GM12801 (cell line): Measurements from ENCODE around the gene CRIP2.

Experiments
- TF ChIP-seq, protein P1 (sequence below): IDR thresholded peaks from one replicate; pipeline ENCODE4 v1.5.1; 2011; ENCODE audit warnings: control low read depth; ENCODE audit not compliant: insufficient read length; ENCODE audit errors: extremely low read depth

CRIP2 gene

DNA sequence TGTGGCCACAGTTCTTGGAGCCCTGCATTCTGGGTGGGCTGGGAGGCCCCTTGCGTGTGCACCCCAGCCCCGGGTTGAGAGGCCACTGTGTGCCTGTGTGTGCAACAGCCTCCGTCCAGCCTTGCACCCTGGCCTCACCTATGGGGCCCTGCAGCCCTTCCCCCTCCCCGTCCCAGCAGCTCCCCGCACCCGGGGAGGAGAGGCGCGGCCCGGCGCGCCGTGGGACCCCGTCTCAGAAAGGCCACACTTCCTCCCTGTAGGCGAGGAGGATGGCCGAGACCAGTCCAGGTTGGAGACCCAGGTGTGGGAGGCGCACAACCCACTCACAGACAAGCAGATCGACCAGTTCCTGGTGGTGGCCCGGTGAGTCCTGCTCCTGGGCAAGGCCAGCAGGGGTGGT is 16.6 kb upstream of the CRIP2 start:
- TF ChIP-seq, protein P1, sequence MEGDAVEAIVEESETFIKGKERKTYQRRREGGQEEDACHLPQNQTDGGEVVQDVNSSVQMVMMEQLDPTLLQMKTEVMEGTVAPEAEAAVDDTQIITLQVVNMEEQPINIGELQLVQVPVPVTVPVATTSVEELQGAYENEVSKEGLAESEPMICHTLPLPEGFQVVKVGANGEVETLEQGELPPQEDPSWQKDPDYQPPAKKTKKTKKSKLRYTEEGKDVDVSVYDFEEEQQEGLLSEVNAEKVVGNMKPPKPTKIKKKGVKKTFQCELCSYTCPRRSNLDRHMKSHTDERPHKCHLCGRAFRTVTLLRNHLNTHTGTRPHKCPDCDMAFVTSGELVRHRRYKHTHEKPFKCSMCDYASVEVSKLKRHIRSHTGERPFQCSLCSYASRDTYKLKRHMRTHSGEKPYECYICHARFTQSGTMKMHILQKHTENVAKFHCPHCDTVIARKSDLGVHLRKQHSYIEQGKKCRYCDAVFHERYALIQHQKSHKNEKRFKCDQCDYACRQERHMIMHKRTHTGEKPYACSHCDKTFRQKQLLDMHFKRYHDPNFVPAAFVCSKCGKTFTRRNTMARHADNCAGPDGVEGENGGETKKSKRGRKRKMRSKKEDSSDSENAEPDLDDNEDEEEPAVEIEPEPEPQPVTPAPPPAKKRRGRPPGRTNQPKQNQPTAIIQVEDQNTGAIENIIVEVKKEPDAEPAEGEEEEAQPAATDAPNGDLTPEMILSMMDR, result no peak

DNA sequence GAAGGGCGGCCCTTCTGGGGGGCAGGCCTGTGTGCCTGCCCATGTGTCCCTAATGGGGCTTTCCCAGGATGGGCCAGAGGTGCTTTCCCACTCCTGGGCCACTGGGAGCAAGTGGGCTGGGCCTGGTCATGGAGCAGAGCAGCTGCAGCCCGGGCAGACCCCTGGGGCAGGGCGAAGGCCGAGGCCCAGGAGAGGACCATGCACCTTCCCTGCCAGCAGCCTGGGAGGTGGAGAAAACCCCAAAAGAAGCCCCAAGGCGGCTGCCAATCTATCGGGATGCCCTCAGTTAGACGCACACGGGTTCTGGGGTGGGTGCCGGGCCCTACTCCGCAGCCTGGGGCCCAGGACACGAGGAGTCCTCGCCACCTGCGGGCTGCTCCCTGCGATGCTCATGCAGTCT is 16.1 kb upstream of the CRIP2 start:
- TF ChIP-seq, protein P1, result no peak

DNA sequence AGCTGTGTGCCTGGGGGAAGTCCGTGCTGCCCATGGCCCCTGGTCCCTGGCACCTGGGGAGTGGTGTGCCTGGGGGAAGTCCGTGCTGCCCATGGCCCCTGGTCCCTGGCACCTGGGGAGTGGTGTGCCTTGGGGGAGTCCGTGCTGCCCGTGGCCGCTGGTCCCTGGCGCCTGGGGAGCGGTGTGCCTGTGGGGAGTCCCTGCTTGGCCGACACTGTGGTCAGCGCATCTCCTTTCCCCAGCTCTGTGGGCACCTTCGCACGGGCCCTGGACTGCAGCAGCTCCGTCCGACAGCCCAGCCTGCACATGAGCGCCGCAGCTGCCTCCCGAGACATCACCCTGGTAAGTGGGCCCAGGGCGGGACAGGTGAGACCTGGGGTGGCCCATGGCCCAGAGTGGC is 14.5 kb upstream of the CRIP2 start:
- TF ChIP-seq, protein P1, result no peak

DNA sequence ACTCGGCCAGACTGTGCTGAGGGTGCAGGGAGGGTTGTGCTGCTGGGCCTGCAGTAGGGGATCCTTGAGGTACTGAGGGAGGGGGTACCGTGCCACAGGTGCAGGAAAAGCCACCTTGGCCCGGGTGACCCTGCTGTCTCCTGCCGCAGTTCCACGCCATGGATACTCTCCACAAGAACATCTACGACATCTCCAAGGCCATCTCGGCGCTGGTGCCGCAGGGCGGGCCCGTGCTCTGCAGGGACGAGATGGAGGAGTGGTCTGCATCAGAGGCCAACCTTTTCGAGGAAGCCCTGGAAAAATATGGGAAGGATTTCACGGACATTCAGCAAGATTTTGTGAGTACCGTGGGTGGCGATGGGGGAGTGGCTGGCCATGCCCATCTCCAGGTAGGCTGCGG is 14.0 kb upstream of the CRIP2 start:
- TF ChIP-seq, protein P1, result no peak

DNA sequence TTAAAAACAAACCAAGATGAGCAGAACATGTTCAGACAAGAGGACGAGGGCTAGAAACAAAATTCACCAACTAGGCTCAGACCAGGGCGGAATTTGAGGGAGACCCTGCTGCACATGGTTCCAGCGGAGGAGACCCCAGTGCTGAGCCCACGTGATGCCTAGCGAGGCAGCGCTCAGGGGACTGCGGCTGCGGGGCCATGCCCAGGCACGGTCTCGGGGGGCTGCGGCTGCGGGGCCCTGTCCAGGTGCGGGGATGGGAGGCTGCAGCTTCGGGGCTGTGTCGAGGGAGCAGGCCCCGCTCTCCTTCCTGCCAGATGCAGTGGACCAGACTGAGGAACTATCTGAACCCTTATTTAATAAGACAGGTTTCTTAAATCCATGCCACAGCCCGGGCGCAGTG is 12.7 kb upstream of the CRIP2 start:
- TF ChIP-seq, protein P1, result no peak

DNA sequence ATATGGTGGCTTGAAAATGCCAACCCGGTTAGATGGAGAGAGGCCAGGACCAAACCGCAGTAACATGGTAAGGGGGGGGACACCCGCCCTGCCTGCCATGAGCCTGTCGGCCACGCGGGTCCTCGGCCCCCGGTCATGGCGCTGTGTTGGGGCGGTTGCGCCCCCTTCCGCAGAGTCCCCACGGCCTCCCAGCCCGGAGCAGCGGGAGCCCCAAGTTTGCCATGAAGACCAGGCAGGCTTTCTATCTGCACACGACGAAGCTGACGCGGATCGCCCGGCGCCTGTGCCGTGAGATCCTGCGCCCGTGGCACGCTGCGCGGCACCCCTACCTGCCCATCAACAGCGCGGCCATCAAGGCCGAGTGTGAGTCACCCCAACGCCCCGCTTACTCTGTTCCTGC is 10.1 kb upstream of the CRIP2 start:
- TF ChIP-seq, protein P1, result no peak

DNA sequence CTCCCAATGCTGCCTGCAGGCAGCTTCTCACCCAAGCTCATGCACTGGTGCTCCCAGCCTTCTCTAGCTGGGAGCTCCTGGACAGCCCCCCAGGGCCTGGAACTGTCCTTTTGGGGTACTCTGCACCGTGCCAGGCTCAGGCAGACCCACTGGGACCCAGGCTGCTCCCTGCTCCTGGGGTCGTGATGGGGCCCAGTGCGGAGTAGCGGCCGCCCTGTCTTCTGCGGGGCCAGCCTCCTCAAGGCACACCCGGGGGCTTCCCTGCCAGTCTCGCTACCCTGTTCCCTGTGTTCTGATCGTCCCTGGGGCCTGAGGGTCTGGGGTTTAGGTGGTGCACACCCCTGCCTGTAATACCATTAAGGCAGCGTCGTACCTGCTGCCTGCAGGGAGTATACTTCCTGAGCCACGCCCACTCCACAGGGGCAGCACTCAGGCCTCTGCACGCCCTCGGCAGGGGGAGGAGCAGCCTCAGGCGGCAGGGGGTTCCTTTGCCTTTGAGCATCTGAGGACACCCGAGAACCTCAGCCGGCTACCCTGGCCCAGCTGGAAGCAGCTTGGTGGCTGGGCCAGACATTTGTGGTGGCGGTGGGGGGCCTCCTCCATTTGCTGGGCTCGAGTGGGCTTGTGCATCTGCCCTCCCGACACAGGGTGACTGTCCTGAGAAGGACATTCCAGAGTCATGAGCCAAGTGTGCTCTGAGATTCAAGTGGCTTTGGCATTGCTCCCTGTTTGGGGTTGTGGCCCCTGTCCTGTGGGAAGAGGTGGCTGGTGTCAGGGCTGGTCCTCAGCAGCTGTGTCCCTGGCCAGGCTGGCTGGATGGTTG is 9.2 kb upstream of the CRIP2 start:
- TF ChIP-seq, protein P1, result no peak
